Nephron (organoid): ENCODE measurements around the gene RFC1.
"Not testable (repeated sequence)": the region's sequence is repeated elsewhere in the genome, so short reads cannot be mapped to it uniquely, and the experiment has no call there.

Source experiments
- H3K27ac Mint-ChIP-seq, 3 experiments: 2 replicates each; pipeline ENCODE4 v1.8.0; 2020; ENCODE audit warnings: mixed read lengths in 3 of 3, mild to moderate bottlenecking in 2 of 3, moderate library complexity in 1 of 3
- H3K27me3 Mint-ChIP-seq: 2 replicates; pipeline ENCODE4 v1.8.0; 2021; ENCODE audit warnings: low read depth, mild to moderate bottlenecking, moderate library complexity, mixed read lengths
- H3K36me3 Mint-ChIP-seq: 2 replicates; pipeline ENCODE4 v1.8.0; 2020; ENCODE audit warnings: low read depth, mixed read lengths
- H3K4me1 Mint-ChIP-seq: 2 replicates; pipeline ENCODE4 v1.8.0; 2020; ENCODE audit warnings: mixed read lengths
- H3K4me3 Mint-ChIP-seq, 3 experiments: 2 replicates each; pipeline ENCODE4 v1.8.0; 2020; ENCODE audit warnings: mild to moderate bottlenecking in 3 of 3, mixed read lengths in 3 of 3, moderate library complexity in 2 of 3
- H3K9me3 Mint-ChIP-seq: 2 replicates; pipeline ENCODE4 v1.8.0; 2020; ENCODE audit warnings: mixed read lengths
- CTCF ChIP-seq, 3 experiments: fragments of 200-600 bp; sonication (generic); IDR thresholded peaks; one replicate each; pipeline ENCODE4 v1.5.0; 2021; ENCODE audit warnings: antibody characterized with exemption in 3 of 3; ENCODE audit not compliant: unreplicated experiment in 3 of 3

RFC1 gene

GRCh38 chr4:39362827-39363226 lies 3.3 kb downstream of the RFC1 start:
- H3K27ac Mint-ChIP-seq, result no peak overlapping the region
- no peaks in the 10 kb centered on the region for H3K27me3 Mint-ChIP-seq
- no peak for TF ChIP-seq CTCF (IDR thresholded peaks at IDR 0.05; ENCODE audit: unreplicated experiment in 3 of 3)
- H3K36me3 Mint-ChIP-seq, result peaks cover 3% of the 10 kb centered on the region
- H3K9me3 Mint-ChIP-seq, result no peaks in the 10 kb centered on the region
- H3K4me3 Mint-ChIP-seq, result peak overlapping the region; percentile 6 to 23 (median 22)
- H3K4me1 Mint-ChIP-seq, result peaks cover 29% of the 10 kb centered on the region

GRCh38 chr4:39360611-39361010 lies 5.6 kb downstream of the RFC1 start:
- H3K36me3 Mint-ChIP-seq, H3K9me3 Mint-ChIP-seq, H3K27me3 Mint-ChIP-seq, H3K27ac Mint-ChIP-seq, H3K4me3 Mint-ChIP-seq: not testable (repeated sequence)
- H3K4me1 Mint-ChIP-seq, result peaks cover 25% of the 10 kb centered on the region

- no peak overlapping the region for H3K27ac Mint-ChIP-seq
- H3K27me3 Mint-ChIP-seq, result no peaks in the 10 kb centered on the region
- no peaks in the 10 kb centered on the region for H3K9me3 Mint-ChIP-seq
- no peak for TF ChIP-seq CTCF (IDR thresholded peaks at IDR 0.05; ENCODE audit: unreplicated experiment in 3 of 3)
- peaks cover 13% of the 10 kb centered on the region for H3K4me1 Mint-ChIP-seq
- H3K4me3 Mint-ChIP-seq, result no peak overlapping the region
- peaks cover 11% of the 10 kb centered on the region for H3K36me3 Mint-ChIP-seq
These were observed 9.2 kb downstream of the RFC1 start for GRCh38 chr4:39357002-39357401.

- Mint-ChIP-seq H3K9me3 (peaks cover 7% of the 10 kb centered on the region), H3K4me1 (peaks cover 12% of the 10 kb centered on the region), H3K4me3 (peak overlapping the region in 2 of 3 experiments; percentile 51 to 57), H3K27ac (peak overlapping the region; percentile 84 to 92 (median 89)), H3K36me3 (peaks cover 31% of the 10 kb centered on the region), H3K27me3 (no peaks in the 10 kb centered on the region)
- no peak for TF ChIP-seq CTCF (IDR thresholded peaks at IDR 0.05; ENCODE audit: unreplicated experiment in 3 of 3)
These were observed 12.0 kb downstream of the RFC1 start for GRCh38 chr4:39354254-39354552.

- H3K27me3 Mint-ChIP-seq, result no peaks in the 10 kb centered on the region
- H3K9me3 Mint-ChIP-seq, result peaks cover 11% of the 10 kb centered on the region
- peaks cover 36% of the 10 kb centered on the region for H3K36me3 Mint-ChIP-seq
- no peak for TF ChIP-seq CTCF (IDR thresholded peaks at IDR 0.05; ENCODE audit: unreplicated experiment in 3 of 3)
- peak overlapping the region; percentile 36 to 61 (median 51) for H3K4me3 Mint-ChIP-seq
- peaks cover 12% of the 10 kb centered on the region for H3K4me1 Mint-ChIP-seq
- peak overlapping the region; percentile 84 to 92 (median 89) for H3K27ac Mint-ChIP-seq
These were observed 12.5 kb downstream of the RFC1 start for GRCh38 chr4:39353478-39354253.

- peak overlapping the region; percentile 84 to 92 (median 89) for H3K27ac Mint-ChIP-seq
- peaks cover 12% of the 10 kb centered on the region for H3K4me1 Mint-ChIP-seq
- H3K27me3 Mint-ChIP-seq, result not testable (repeated sequence)
- peaks cover 40% of the 10 kb centered on the region for H3K36me3 Mint-ChIP-seq
- peak overlapping the region in 1 of 3 experiments; percentile 16 for H3K4me3 Mint-ChIP-seq
- peaks cover 11% of the 10 kb centered on the region for H3K9me3 Mint-ChIP-seq
These were observed 13.0 kb downstream of the RFC1 start for GRCh38 chr4:39353149-39353477.

GRCh38 chr4:39349326-39349725 lies 16.8 kb downstream of the RFC1 start:
- peaks cover 15% of the 10 kb centered on the region for H3K9me3 Mint-ChIP-seq
- H3K36me3 Mint-ChIP-seq, result peaks cover 55% of the 10 kb centered on the region
- H3K27ac Mint-ChIP-seq, result no peak overlapping the region
- H3K4me1 Mint-ChIP-seq, result peaks cover 11% of the 10 kb centered on the region
- no peak for TF ChIP-seq CTCF (IDR thresholded peaks at IDR 0.05; ENCODE audit: unreplicated experiment in 3 of 3)
- no peak overlapping the region for H3K4me3 Mint-ChIP-seq
- H3K27me3 Mint-ChIP-seq, result no peaks in the 10 kb centered on the region
